Loucy (cell line): ENCODE measurements around the gene TOX2.

Experiments used
- H2AFZ ChIP-seq: fragments of 200-600 bp; sonication (generic); 2 replicates; pipeline ENCODE4 v1.6.0; 2016; ENCODE audit warnings: antibody characterized with exemption, mild to moderate bottlenecking, low read length, moderate library complexity
- H3F3A ChIP-seq: fragments of 200-600 bp; 2 replicates; pipeline ENCODE4 v1.6.0; 2016; ENCODE audit warnings: antibody characterized with exemption, low read depth, mild to moderate bottlenecking
- H3K27me3 ChIP-seq: fragments of 200-600 bp; sonication (generic); 2 replicates; pipeline ENCODE4 v1.6.1; 2014; ENCODE audit warnings: low read length, mild to moderate bottlenecking; ENCODE audit not compliant: insufficient read depth, poor library complexity, severe bottlenecking
- H3K36me3 ChIP-seq: fragments of 200-600 bp; sonication (generic); 2 replicates; pipeline ENCODE4 v1.6.1; 2016; ENCODE audit warnings: low read length; ENCODE audit not compliant: insufficient read depth
- H3K4me1 ChIP-seq: fragments of 200-600 bp; sonication (generic); 2 replicates; pipeline ENCODE4 v1.5.1; 2014; ENCODE audit warnings: low read length, mild to moderate bottlenecking; ENCODE audit not compliant: insufficient read depth, poor library complexity, severe bottlenecking
- H3K4me2 ChIP-seq: fragments of 200-600 bp; sonication (generic); 2 replicates; pipeline ENCODE4 v1.6.0; 2014; ENCODE audit warnings: antibody characterized with exemption, low read length, low read depth, mild to moderate bottlenecking; ENCODE audit not compliant: poor library complexity, severe bottlenecking
- H3K4me3 ChIP-seq: fragments of 200-600 bp; sonication (generic); 2 replicates; pipeline ENCODE4 v1.5.1; 2014; ENCODE audit warnings: low read length, mild to moderate bottlenecking, mixed read lengths; ENCODE audit not compliant: poor library complexity, severe bottlenecking
- H3K79me2 ChIP-seq: fragments of 200-600 bp; sonication (generic); 2 replicates; pipeline ENCODE4 v1.6.1; 2014; ENCODE audit warnings: low read length; ENCODE audit not compliant: insufficient read depth
- H3K9ac ChIP-seq: fragments of 200-600 bp; sonication (generic); 2 replicates; pipeline ENCODE4 v1.6.0; 2014; ENCODE audit warnings: mild to moderate bottlenecking, low read depth, low read length, moderate library complexity; ENCODE audit not compliant: poor library complexity, severe bottlenecking
- H3K9me2 ChIP-seq: fragments of 200-600 bp; sonication (generic); replicated peaks from 2 replicates; pipeline ENCODE4 v1.6.1; 2016; ENCODE audit warnings: low read depth, low read length, mixed read lengths
- H3K9me3 ChIP-seq: fragments of 200-600 bp; sonication (generic); 2 replicates; pipeline ENCODE4 v1.6.1; 2014; ENCODE audit warnings: mild to moderate bottlenecking, antibody characterized with exemption, low read length, low read depth; ENCODE audit not compliant: insufficient read depth
- H4K20me1 ChIP-seq: fragments of 200-600 bp; sonication (generic); 2 replicates; pipeline ENCODE4 v1.6.0; 2014; ENCODE audit warnings: antibody characterized with exemption, low read length, mild to moderate bottlenecking; ENCODE audit not compliant: insufficient read depth, poor library complexity, severe bottlenecking
- CTCF ChIP-seq: fragments of 200-600 bp; sonication (generic); conservative IDR thresholded peaks from 2 replicates; pipeline ENCODE4 v1.5.1; 2014; ENCODE audit warnings: mild to moderate bottlenecking, antibody characterized with exemption, low read length
- EZH2phosphoT487 ChIP-seq: fragments of 200-600 bp; IDR thresholded peaks from 2 replicates; pipeline ENCODE4 v1.6.1; 2018; ENCODE audit warnings: antibody characterized with exemption, mild to moderate bottlenecking, moderate library complexity, borderline replicate concordance

TOX2 gene

GRCh38 chr20:43971267-43971666, 56.6 kb downstream of the TOX2 start:
- Histone ChIP-seq H3K9ac (no peak overlapping the region), H3K9me3 (no peaks in the 10 kb centered on the region), H4K20me1 (no peaks in the 10 kb centered on the region), H3K4me3 (no peak overlapping the region), H2AFZ (no peak overlapping the region), H3K79me2 (no peaks in the 10 kb centered on the region), H3F3A (no peaks in the 10 kb centered on the region), H3K4me1 (no peaks in the 10 kb centered on the region), H3K36me3 (no peaks in the 10 kb centered on the region), H3K4me2 (no peak overlapping the region), H3K27me3 (peaks cover 6% of the 10 kb centered on the region), H3K9me2 (no peaks in the 10 kb centered on the region)
- TF ChIP-seq EZH2phosphoT487 (no peak), CTCF (no peak)

GRCh38 chr20:43972051-43972450, 57.4 kb downstream of the TOX2 start:
- no peak overlapping the region for H3K4me2 ChIP-seq
- H4K20me1 ChIP-seq, result no peaks in the 10 kb centered on the region
- H3K4me3 ChIP-seq, result no peak overlapping the region
- TF ChIP-seq CTCF (no peak), EZH2phosphoT487 (no peak)
- no peak overlapping the region for H3K9ac ChIP-seq
- H3K79me2 ChIP-seq, result no peaks in the 10 kb centered on the region
- H3K4me1 ChIP-seq, result no peaks in the 10 kb centered on the region
- no peak overlapping the region for H2AFZ ChIP-seq
- no peaks in the 10 kb centered on the region for H3K9me2 ChIP-seq
- H3F3A ChIP-seq, result no peaks in the 10 kb centered on the region
- H3K9me3 ChIP-seq, result no peaks in the 10 kb centered on the region
- H3K27me3 ChIP-seq, result peaks cover 1% of the 10 kb centered on the region
- no peaks in the 10 kb centered on the region for H3K36me3 ChIP-seq

GRCh38 chr20:43972692-43973091, 58.0 kb downstream of the TOX2 start:
- H2AFZ ChIP-seq, result no peak overlapping the region
- H3K4me1 ChIP-seq, result no peaks in the 10 kb centered on the region
- H3K9me2 ChIP-seq, result no peaks in the 10 kb centered on the region
- H3K4me2 ChIP-seq, result no peak overlapping the region
- no peaks in the 10 kb centered on the region for H3K36me3 ChIP-seq
- no peaks in the 10 kb centered on the region for H3F3A ChIP-seq
- H3K9ac ChIP-seq, result no peak overlapping the region
- H3K79me2 ChIP-seq, result no peaks in the 10 kb centered on the region
- H3K9me3 ChIP-seq, result no peaks in the 10 kb centered on the region
- H3K4me3 ChIP-seq, result no peak overlapping the region
- no peaks in the 10 kb centered on the region for H4K20me1 ChIP-seq
- no peaks in the 10 kb centered on the region for H3K27me3 ChIP-seq
- no peak for TF ChIP-seq CTCF
- TF ChIP-seq EZH2phosphoT487, result no peak
